ENCODE measurements around the gene KRTAP20-2.

KRTAP20-2 gene

GRCh38 chr21:30638686-30639085 is 3.7 kb downstream of the KRTAP20-2 start:
- H3K9me3 Mint-ChIP-seq, result peaks cover 4% of the 10 kb centered on the region
- no peak overlapping the region for H3K4me3 Mint-ChIP-seq
- DNase-seq (ENCODE audit: low spot score in 2 of 2) (no peak), ATAC-seq (no peak)
- no peaks in the 10 kb centered on the region for H3K36me3 Mint-ChIP-seq
- H3K27ac Mint-ChIP-seq, result no peak overlapping the region
- H3K4me1 Mint-ChIP-seq, result no peaks in the 10 kb centered on the region

- no peak within 1 kb of the TSS for H3K27ac Mint-ChIP-seq
- H3K9me3 Mint-ChIP-seq, result peaks cover 14% of the 10 kb centered on the region
- no peaks in the 10 kb centered on the region for H3K36me3 Mint-ChIP-seq
- no peak within 1 kb of the TSS for H3K4me3 Mint-ChIP-seq
- no peaks in the 10 kb centered on the region for H3K4me1 Mint-ChIP-seq
- no peak for ATAC-seq
- DNase-seq (ENCODE audit: low spot score in 2 of 2), result no peak
These were observed 7.6 kb downstream of the KRTAP20-2 start, which contains the start of gene KRTAP20-3 for GRCh38 chr21:30642564-30642963. TSS of gene KRTAP20-3 (plus strand) at chr21:30642864.

GRCh38 chr21:30646904-30647414 is 12.0 kb downstream of the KRTAP20-2 start:
- H3K4me3 Mint-ChIP-seq, result no peak overlapping the region
- ATAC-seq, result no peak
- no peaks in the 10 kb centered on the region for H3K4me1 Mint-ChIP-seq
- H3K27ac Mint-ChIP-seq, result no peak overlapping the region
- DNase-seq (ENCODE audit: low spot score in 2 of 2), result no peak
- H3K9me3 Mint-ChIP-seq, result peaks cover 14% of the 10 kb centered on the region
- no peaks in the 10 kb centered on the region for H3K36me3 Mint-ChIP-seq

GRCh38 chr21:30652891-30653290 is 17.9 kb downstream of the KRTAP20-2 start:
- Mint-ChIP-seq H3K4me1 (no peaks in the 10 kb centered on the region), H3K4me3 (no peak overlapping the region), H3K36me3 (no peaks in the 10 kb centered on the region), H3K27ac (no peak overlapping the region), H3K9me3 (no peaks in the 10 kb centered on the region)
- DNase-seq (ENCODE audit: low spot score in 2 of 2) (no peak), ATAC-seq (no peak)

GRCh38 chr21:30668776-30669175 is 33.8 kb downstream of the KRTAP20-2 start:
- Mint-ChIP-seq H3K27ac (no peak overlapping the region), H3K4me3 (no peak overlapping the region), H3K9me3 (no peaks in the 10 kb centered on the region), H3K36me3 (no peaks in the 10 kb centered on the region), H3K4me1 (no peaks in the 10 kb centered on the region)
- DNase-seq (ENCODE audit: low spot score in 2 of 2) (no peak), ATAC-seq (no peak)

GRCh38 chr21:30672985-30673650 is 38.1 kb downstream of the KRTAP20-2 start:
- ATAC-seq (no peak), DNase-seq (ENCODE audit: low spot score in 2 of 2) (no peak)
- Mint-ChIP-seq H3K9me3 (peaks cover 3% of the 10 kb centered on the region), H3K4me3 (no peak overlapping the region), H3K27ac (no peak overlapping the region), H3K36me3 (no peaks in the 10 kb centered on the region), H3K4me1 (no peaks in the 10 kb centered on the region)

- Mint-ChIP-seq H3K27ac (no peak overlapping the region), H3K9me3 (peaks cover 3% of the 10 kb centered on the region), H3K36me3 (no peaks in the 10 kb centered on the region), H3K4me1 (no peaks in the 10 kb centered on the region), H3K4me3 (no peak overlapping the region)
- no peak for ATAC-seq
- no peak for DNase-seq (ENCODE audit: low spot score in 2 of 2)
These were observed 39.3 kb downstream of the KRTAP20-2 start for GRCh38 chr21:30674312-30674711.

GRCh38 chr21:30676737-30677136 is 41.7 kb downstream of the KRTAP20-2 start:
- Mint-ChIP-seq H3K4me3 (no peak overlapping the region), H3K4me1 (no peaks in the 10 kb centered on the region), H3K9me3 (peaks cover 3% of the 10 kb centered on the region), H3K36me3 (no peaks in the 10 kb centered on the region), H3K27ac (no peak overlapping the region)
- ATAC-seq (no peak), DNase-seq (ENCODE audit: low spot score in 2 of 2) (no peak)

- Mint-ChIP-seq H3K9me3 (peaks cover 5% of the 10 kb centered on the region), H3K4me1 (no peaks in the 10 kb centered on the region), H3K27ac (no peak overlapping the region), H3K4me3 (no peak overlapping the region), H3K36me3 (no peaks in the 10 kb centered on the region)
- ATAC-seq (no peak), DNase-seq (ENCODE audit: low spot score in 2 of 2) (no peak)
These were observed 45.6 kb downstream of the KRTAP20-2 start for GRCh38 chr21:30680586-30680985.

GRCh38 chr21:30684506-30684905 is 49.5 kb downstream of the KRTAP20-2 start:
- Mint-ChIP-seq H3K9me3 (peaks cover 2% of the 10 kb centered on the region), H3K4me3 (no peak overlapping the region), H3K4me1 (no peaks in the 10 kb centered on the region), H3K36me3 (no peaks in the 10 kb centered on the region), H3K27ac (no peak overlapping the region)
- ATAC-seq (no peak), DNase-seq (ENCODE audit: low spot score in 2 of 2) (no peak)
